NB4 (cell line): ENCODE measurements around the gene MED13L.

Source experiments
- CTCF ChIP-seq: IDR thresholded peaks from one replicate; pipeline ENCODE4 v1.5.1; 2012; ENCODE audit warnings: low read depth, low read length
- POLR2A ChIP-seq: IDR thresholded peaks from 2 replicates; pipeline ENCODE4 v1.6.1; 2011; ENCODE audit warnings: mild to moderate bottlenecking; ENCODE audit not compliant: insufficient read length; ENCODE audit errors: extremely low read depth

DNA sequence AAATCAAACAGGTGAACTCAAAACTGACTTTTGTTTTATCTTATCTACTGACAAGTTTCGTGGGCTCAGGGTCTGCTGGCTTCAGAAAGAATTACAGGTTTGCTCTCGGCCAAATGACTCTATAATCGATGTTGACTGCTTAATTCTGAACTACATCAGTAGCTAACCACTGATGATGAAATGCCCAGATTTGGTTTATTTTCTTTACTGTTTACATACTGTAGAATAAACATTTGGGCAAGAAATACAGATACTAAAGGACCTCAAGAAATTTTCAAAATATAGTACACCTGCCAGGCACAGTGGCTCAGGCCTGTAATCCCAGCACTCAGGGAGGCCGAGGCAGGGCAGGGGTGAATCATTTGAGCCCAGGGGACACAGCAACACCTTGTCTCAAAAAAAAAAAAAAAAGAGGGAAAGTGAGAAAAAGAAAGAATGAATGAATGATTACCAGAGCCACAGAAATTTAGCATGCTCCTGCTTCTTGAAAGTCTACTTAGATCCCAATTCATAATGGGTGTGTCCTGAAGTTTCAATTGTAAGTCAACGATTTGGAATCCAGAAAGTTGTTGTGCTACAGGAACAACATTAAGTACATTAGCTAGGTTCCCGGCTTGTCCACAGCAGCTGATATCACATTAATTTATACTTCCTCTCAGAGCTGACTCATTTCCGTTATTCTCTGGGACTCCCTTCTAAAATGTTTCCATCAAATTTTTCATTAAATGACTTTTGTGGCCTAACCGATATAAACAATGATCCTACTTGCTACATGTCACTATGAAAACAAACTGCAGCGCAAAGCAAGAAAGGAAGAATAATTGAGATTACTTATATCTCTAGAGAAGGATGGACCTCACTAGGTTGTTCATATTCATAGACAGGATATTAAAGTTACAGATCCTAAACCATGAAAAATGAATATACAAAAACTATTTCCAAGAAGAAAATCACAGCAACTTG, 134.3 kb downstream of the MED13L start:
- TF ChIP-seq POLR2A, result no peak
- TF ChIP-seq CTCF, result no peak
